Neural progenitor cell (in vitro differentiated cells): Measurements from ENCODE around the gene PLA2G4D. TPM values are rescaled to one million over a fixed set of nuclear protein-coding genes. Genes with fewer than 3 reads are reported as not detected.

Source experiments
- DNase-seq: peaks from one replicate; pipeline ENCODE4 v3.0.0-alpha.2; 2016; ENCODE audit warnings: low spot score
- H2AFZ ChIP-seq: fragments of 200-600 bp; sonication (generic); replicated peaks from 2 replicates; pipeline ENCODE4 v1.6.1; 2016; ENCODE audit warnings: antibody characterized with exemption
- H3F3A ChIP-seq: fragments of 200-600 bp; sonication (generic); 2 replicates; pipeline ENCODE4 v1.6.1; 2016; ENCODE audit warnings: antibody characterized with exemption, low read depth
- H3K27ac ChIP-seq: fragments of 200-600 bp; sonication (generic); 2 replicates; pipeline ENCODE4 v1.5.1; 2016; ENCODE audit warnings: mild to moderate bottlenecking
- H3K27me3 ChIP-seq: fragments of 200-600 bp; sonication (generic); 2 replicates; pipeline ENCODE4 v1.6.1; 2016; ENCODE audit warnings: mild to moderate bottlenecking, moderate library complexity
- H3K36me3 ChIP-seq: fragments of 200-600 bp; sonication (generic); 2 replicates; pipeline ENCODE4 v1.5.1; 2016
- H3K4me1 ChIP-seq: fragments of 200-600 bp; sonication (generic); 2 replicates; pipeline ENCODE4 v1.6.1; 2016; ENCODE audit warnings: mixed run types
- H3K4me2 ChIP-seq: fragments of 200-600 bp; sonication (generic); 2 replicates; pipeline ENCODE4 v1.6.1; 2016
- H3K4me3 ChIP-seq: fragments of 200-600 bp; sonication (generic); 2 replicates; pipeline ENCODE4 v1.5.1; 2016
- H3K79me2 ChIP-seq: fragments of 200-600 bp; sonication (generic); 2 replicates; pipeline ENCODE4 v1.6.1; 2016; ENCODE audit warnings: low read depth
- H3K9ac ChIP-seq: fragments of 200-600 bp; sonication (generic); 2 replicates; pipeline ENCODE4 v1.6.1; 2016
- H3K9me3 ChIP-seq: fragments of 200-600 bp; sonication (generic); 2 replicates; pipeline ENCODE4 v1.5.1; 2016; ENCODE audit warnings: low read depth
- H4K20me1 ChIP-seq: fragments of 200-600 bp; sonication (generic); 2 replicates; pipeline ENCODE4 v1.6.1; 2016; ENCODE audit warnings: low read depth
- H3K27ac Mint-ChIP-seq: 3 replicates; pipeline ENCODE4 v1.8.0; 2021; ENCODE audit warnings: mixed read lengths
- H3K27me3 Mint-ChIP-seq: 2 replicates; pipeline ENCODE4 v1.8.0; 2022; ENCODE audit warnings: low read depth, mild to moderate bottlenecking, inconsistent platforms, moderate library complexity, mixed read lengths; ENCODE audit not compliant: insufficient read depth
- H3K36me3 Mint-ChIP-seq: 3 replicates; pipeline ENCODE4 v1.8.0; 2021; ENCODE audit warnings: mixed read lengths
- H3K4me1 Mint-ChIP-seq: 3 replicates; pipeline ENCODE4 v1.8.0; 2021; ENCODE audit warnings: mixed read lengths
- H3K4me3 Mint-ChIP-seq: 3 replicates; pipeline ENCODE4 v1.8.0; 2021; ENCODE audit warnings: mild to moderate bottlenecking, moderate library complexity, mixed read lengths
- H3K9me3 Mint-ChIP-seq: 3 replicates; pipeline ENCODE4 v1.8.0; 2020; ENCODE audit warnings: mixed read lengths
- CTCF ChIP-seq: fragments of 200-600 bp; sonication (generic); IDR thresholded peaks from 2 replicates; pipeline ENCODE4 v1.5.1; 2017; ENCODE audit warnings: antibody characterized with exemption, mild to moderate bottlenecking
- EZH2 ChIP-seq: fragments of 200-600 bp; sonication (generic); IDR thresholded peaks from 2 replicates; pipeline ENCODE4 v1.6.1; 2017; ENCODE audit warnings: antibody characterized with exemption, mild to moderate bottlenecking, moderate library complexity
- EZH2phosphoT487 ChIP-seq: fragments of 200-600 bp; sonication (generic); IDR thresholded peaks from 2 replicates; pipeline ENCODE4 v1.6.1; 2017; ENCODE audit warnings: antibody characterized with exemption
- total RNA-seq: library from RNA; depleted of rRNA; stranded (reverse); fragments of >200 nt; gene quantifications from 2 replicates; pipeline ENCODE4 v1.2.3, GENCODE V29; 2015; ENCODE audit warnings: low replicate concordance

The PLA2G4D gene
- not detected in 2 replicates for total RNA-seq

DNA sequence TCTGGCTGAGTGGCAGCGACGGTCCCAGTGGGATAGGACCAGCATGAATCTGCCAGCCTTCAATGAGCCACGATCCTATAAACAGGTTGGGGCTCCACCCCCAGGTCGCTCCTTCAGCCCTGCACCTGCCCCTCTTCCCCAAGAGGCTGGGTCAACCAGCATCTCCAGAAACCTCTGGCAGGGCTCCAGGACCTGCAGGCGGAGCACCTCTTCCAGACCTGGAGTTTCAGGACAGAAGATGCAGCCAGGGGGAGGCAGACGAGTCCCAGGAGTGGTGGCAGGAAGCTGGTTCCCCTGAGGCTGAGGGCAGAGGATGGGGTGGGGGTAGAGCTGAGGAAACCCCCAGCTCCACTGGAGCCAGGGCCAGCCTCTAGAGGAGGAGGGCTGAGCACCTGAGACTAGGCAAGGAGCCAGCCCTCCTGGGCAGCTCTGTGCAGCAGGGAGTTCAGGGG is at the start of gene PLA2G4D:
Gene PLA2G4D (minus strand): TSS at position 51 of the 452 bp plus-strand sequence. CDS start 103 bp downstream, outside the sequence.
- Mint-ChIP-seq H3K9me3 (no peaks in the 10 kb centered on the region), H3K4me3 (no peak within 1 kb of the TSS), H3K27me3 (peaks cover 7% of the 10 kb centered on the region), H3K27ac (no peak within 1 kb of the TSS), H3K36me3 (no peaks in the 10 kb centered on the region), H3K4me1 (peaks cover 25% of the 10 kb centered on the region)
- no peak within 1 kb of the TSS for H3K4me2 ChIP-seq
- H3K4me1 ChIP-seq = peaks cover 8% of the 10 kb centered on the region
- H3K27me3 ChIP-seq = no peaks in the 10 kb centered on the region
- no peak within 1 kb of the TSS for H3K27ac ChIP-seq
- H4K20me1 ChIP-seq = no peaks in the 10 kb centered on the region
- H3K79me2 ChIP-seq = no peaks in the 10 kb centered on the region
- no peaks in the 10 kb centered on the region for H3K36me3 ChIP-seq
- H3K4me3 ChIP-seq = no peak within 1 kb of the TSS
- H3K9me3 ChIP-seq = no peaks in the 10 kb centered on the region
- H3F3A ChIP-seq = no peaks in the 10 kb centered on the region
- TF ChIP-seq CTCF (no peak), EZH2phosphoT487 (no peak), EZH2 (no peak)
- no peak within 1 kb of the TSS for H3K9ac ChIP-seq
- H2AFZ ChIP-seq = no peak within 1 kb of the TSS
- DNase-seq = no peak

- Histone ChIP-seq H3K4me2 (no peak overlapping the region), H3K4me1 (no peaks in the 10 kb centered on the region), H3K79me2 (no peaks in the 10 kb centered on the region), H3K9me3 (no peaks in the 10 kb centered on the region), H2AFZ (no peak overlapping the region), H3K27ac (no peak overlapping the region), H4K20me1 (no peaks in the 10 kb centered on the region), H3K9ac (no peak overlapping the region), H3K27me3 (no peaks in the 10 kb centered on the region), H3K36me3 (no peaks in the 10 kb centered on the region), H3F3A (no peaks in the 10 kb centered on the region), H3K4me3 (no peak overlapping the region)
- TF ChIP-seq EZH2 (no peak), CTCF (no peak), EZH2phosphoT487 (no peak)
- Mint-ChIP-seq H3K27me3 (peaks cover 9% of the 10 kb centered on the region), H3K9me3 (peaks cover 11% of the 10 kb centered on the region), H3K36me3 (no peaks in the 10 kb centered on the region), H3K27ac (peak overlapping the region; percentile 85), H3K4me1 (peaks cover 9% of the 10 kb centered on the region), H3K4me3 (no peak overlapping the region)
- DNase-seq = no peak
Observed at GRCh38 chr15:42143356-42143755, 49.0 kb upstream of the PLA2G4D start.

- no peak overlapping the region for H3K27ac ChIP-seq
- no peak overlapping the region for H3K4me3 ChIP-seq
- H3K27me3 ChIP-seq = no peaks in the 10 kb centered on the region
- Mint-ChIP-seq H3K27ac (no peak overlapping the region), H3K36me3 (no peaks in the 10 kb centered on the region), H3K4me3 (no peak overlapping the region), H3K27me3 (peaks cover 7% of the 10 kb centered on the region), H3K4me1 (peaks cover 7% of the 10 kb centered on the region), H3K9me3 (peaks cover 11% of the 10 kb centered on the region)
- H3F3A ChIP-seq = no peaks in the 10 kb centered on the region
- no peaks in the 10 kb centered on the region for H3K79me2 ChIP-seq
- no peaks in the 10 kb centered on the region for H4K20me1 ChIP-seq
- no peak for TF ChIP-seq EZH2phosphoT487
- H3K4me1 ChIP-seq = no peaks in the 10 kb centered on the region
- no peaks in the 10 kb centered on the region for H3K9me3 ChIP-seq
- H2AFZ ChIP-seq = no peak overlapping the region
- no peaks in the 10 kb centered on the region for H3K36me3 ChIP-seq
- DNase-seq = no peak
- no peak overlapping the region for H3K4me2 ChIP-seq
- no peak overlapping the region for H3K9ac ChIP-seq
Observed at GRCh38 chr15:42141795-42142667, 47.7 kb upstream of the PLA2G4D start.

DNA sequence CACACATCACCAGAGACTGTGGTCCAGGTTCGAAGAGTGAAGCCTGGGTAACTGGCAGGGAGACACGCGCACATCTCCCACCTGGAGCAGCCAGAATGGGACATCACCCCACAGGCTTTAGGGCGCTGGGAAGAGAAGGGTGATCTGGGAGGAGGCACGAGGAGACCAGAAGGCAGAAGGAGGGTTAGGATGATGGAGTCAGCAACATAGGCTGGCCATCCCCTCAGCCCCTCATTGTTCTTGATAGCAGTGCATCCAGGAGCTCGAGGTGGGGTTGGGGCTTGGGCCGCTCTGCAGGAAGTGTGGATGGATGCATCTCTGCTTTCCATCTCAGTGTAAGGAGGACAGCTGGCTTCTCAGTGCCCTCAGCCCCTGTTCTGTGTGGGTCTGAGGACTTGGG is 46.9 kb upstream of the PLA2G4D start:
- Histone ChIP-seq H3K27me3 (no peaks in the 10 kb centered on the region), H3K9me3 (no peaks in the 10 kb centered on the region), H3F3A (no peaks in the 10 kb centered on the region), H3K4me1 (no peaks in the 10 kb centered on the region), H3K4me2 (no peak overlapping the region), H3K36me3 (no peaks in the 10 kb centered on the region), H3K79me2 (no peaks in the 10 kb centered on the region), H3K27ac (no peak overlapping the region), H3K4me3 (no peak overlapping the region), H2AFZ (no peak overlapping the region), H3K9ac (no peak overlapping the region), H4K20me1 (no peaks in the 10 kb centered on the region)
- H3K4me3 Mint-ChIP-seq = no peak overlapping the region
- H3K27me3 Mint-ChIP-seq = peaks cover 7% of the 10 kb centered on the region
- TF ChIP-seq EZH2 (no peak), CTCF (no peak), EZH2phosphoT487 (no peak)
- no peaks in the 10 kb centered on the region for H3K36me3 Mint-ChIP-seq
- DNase-seq = no peak
- H3K4me1 Mint-ChIP-seq = peaks cover 7% of the 10 kb centered on the region
- no peak overlapping the region for H3K27ac Mint-ChIP-seq
- H3K9me3 Mint-ChIP-seq = peaks cover 11% of the 10 kb centered on the region
